Measurements from ENCODE around the gene PEPD.

GRCh38 chr19:33509774-33510173 lies 11.8 kb downstream of the PEPD start:
- TF ChIP-seq, protein P1, sequence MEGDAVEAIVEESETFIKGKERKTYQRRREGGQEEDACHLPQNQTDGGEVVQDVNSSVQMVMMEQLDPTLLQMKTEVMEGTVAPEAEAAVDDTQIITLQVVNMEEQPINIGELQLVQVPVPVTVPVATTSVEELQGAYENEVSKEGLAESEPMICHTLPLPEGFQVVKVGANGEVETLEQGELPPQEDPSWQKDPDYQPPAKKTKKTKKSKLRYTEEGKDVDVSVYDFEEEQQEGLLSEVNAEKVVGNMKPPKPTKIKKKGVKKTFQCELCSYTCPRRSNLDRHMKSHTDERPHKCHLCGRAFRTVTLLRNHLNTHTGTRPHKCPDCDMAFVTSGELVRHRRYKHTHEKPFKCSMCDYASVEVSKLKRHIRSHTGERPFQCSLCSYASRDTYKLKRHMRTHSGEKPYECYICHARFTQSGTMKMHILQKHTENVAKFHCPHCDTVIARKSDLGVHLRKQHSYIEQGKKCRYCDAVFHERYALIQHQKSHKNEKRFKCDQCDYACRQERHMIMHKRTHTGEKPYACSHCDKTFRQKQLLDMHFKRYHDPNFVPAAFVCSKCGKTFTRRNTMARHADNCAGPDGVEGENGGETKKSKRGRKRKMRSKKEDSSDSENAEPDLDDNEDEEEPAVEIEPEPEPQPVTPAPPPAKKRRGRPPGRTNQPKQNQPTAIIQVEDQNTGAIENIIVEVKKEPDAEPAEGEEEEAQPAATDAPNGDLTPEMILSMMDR (IDR thresholded peaks at IDR 0.05): no peak
- no peak for TF ChIP-seq POLR2A (IDR thresholded peaks at IDR 0.05)
